ENCODE data around the gene SUSD6.

GRCh38 chr14:69636718-69637480 lies 25.5 kb downstream of the SUSD6 start:
- TF ChIP-seq CTCF (conservative IDR thresholded peaks at IDR 0.05; ENCODE audit: low read depth in 2 of 2) = no peak
- TF ChIP-seq, protein P1, sequence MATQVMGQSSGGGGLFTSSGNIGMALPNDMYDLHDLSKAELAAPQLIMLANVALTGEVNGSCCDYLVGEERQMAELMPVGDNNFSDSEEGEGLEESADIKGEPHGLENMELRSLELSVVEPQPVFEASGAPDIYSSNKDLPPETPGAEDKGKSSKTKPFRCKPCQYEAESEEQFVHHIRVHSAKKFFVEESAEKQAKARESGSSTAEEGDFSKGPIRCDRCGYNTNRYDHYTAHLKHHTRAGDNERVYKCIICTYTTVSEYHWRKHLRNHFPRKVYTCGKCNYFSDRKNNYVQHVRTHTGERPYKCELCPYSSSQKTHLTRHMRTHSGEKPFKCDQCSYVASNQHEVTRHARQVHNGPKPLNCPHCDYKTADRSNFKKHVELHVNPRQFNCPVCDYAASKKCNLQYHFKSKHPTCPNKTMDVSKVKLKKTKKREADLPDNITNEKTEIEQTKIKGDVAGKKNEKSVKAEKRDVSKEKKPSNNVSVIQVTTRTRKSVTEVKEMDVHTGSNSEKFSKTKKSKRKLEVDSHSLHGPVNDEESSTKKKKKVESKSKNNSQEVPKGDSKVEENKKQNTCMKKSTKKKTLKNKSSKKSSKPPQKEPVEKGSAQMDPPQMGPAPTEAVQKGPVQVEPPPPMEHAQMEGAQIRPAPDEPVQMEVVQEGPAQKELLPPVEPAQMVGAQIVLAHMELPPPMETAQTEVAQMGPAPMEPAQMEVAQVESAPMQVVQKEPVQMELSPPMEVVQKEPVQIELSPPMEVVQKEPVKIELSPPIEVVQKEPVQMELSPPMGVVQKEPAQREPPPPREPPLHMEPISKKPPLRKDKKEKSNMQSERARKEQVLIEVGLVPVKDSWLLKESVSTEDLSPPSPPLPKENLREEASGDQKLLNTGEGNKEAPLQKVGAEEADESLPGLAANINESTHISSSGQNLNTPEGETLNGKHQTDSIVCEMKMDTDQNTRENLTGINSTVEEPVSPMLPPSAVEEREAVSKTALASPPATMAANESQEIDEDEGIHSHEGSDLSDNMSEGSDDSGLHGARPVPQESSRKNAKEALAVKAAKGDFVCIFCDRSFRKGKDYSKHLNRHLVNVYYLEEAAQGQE (IDR thresholded peaks at IDR 0.05; ENCODE audit: unreplicated experiment) = no peak
- no peak for TF ChIP-seq POLR2AphosphoS5 (IDR thresholded peaks at IDR 0.05; ENCODE audit: low read depth)
- no peak for TF ChIP-seq STAT1 (IDR thresholded peaks at IDR 0.05; ENCODE audit: unreplicated experiment)
- no peak for TF ChIP-seq EZH2phosphoT487 (IDR thresholded peaks at IDR 0.05; ENCODE audit: unreplicated experiment)
- no peak for TF ChIP-seq EZH2 (IDR thresholded peaks at IDR 0.05; ENCODE audit: low read depth, unreplicated experiment)
- no peak for TF ChIP-seq ZNF331 (CRISPR knock-in tag; IDR thresholded peaks at IDR 0.05; ENCODE audit: low read depth)
- TF ChIP-seq CREB1 (CRISPR knock-in tag; IDR thresholded peaks at IDR 0.05; ENCODE audit: low read depth) = no peak
- no peak for TF ChIP-seq JUNB (IDR thresholded peaks at IDR 0.05; ENCODE audit: unreplicated experiment)
- TF ChIP-seq ZNF114 (CRISPR knock-in tag; IDR thresholded peaks at IDR 0.05) = no peak

Data from GM23338 (cell line).